Right lobe of liver (tissue), 6 donors: Measurements from ENCODE around the gene SIGMAR1. TPM values are rescaled to one million over a fixed set of nuclear protein-coding genes. Genes with fewer than 3 reads are reported as not detected.

Experiments used
- ATAC-seq, 4 donors: fragments of 200-7000 bp; cut with Tn5 transposase; one replicate each; pipeline ENCODE4 v1.9.1; 2020; ENCODE audit warnings: mild to moderate bottlenecking in 4 of 4, moderate library complexity in 4 of 4
- DNase-seq, 3 donors: peaks; one replicate each; pipeline ENCODE4 v3.0.0-alpha.2; 2020
- H3K27ac ChIP-seq, 3 donors: fragments of 200-600 bp; one replicate each; pipeline ENCODE4 v1.8.0; 2022
- H3K27me3 ChIP-seq, 2 donors: fragments of 200-600 bp; one replicate each; pipeline ENCODE4 v1.8.0; 2022
- H3K36me3 ChIP-seq, 4 donors: fragments of 200-600 bp; sonication (generic) in 1 of 4; one replicate each; pipeline versions ENCODE4 v1.5.1 to v1.8.0; 2017 to 2022; ENCODE audit warnings: control low read depth in 1 of 4
- H3K4me1 ChIP-seq, 4 donors: fragments of 200-600 bp; sonication (generic) in 1 of 4; one replicate each; pipeline versions ENCODE4 v1.5.1 to v1.8.0; 2017 to 2022; ENCODE audit warnings: control low read depth in 1 of 4
- H3K4me3 ChIP-seq, 3 donors: fragments of 200-600 bp; one replicate each; pipeline ENCODE4 v1.8.0; 2022
- H3K9me3 ChIP-seq, 4 donors: fragments of 200-600 bp; sonication (generic) in 1 of 4; one replicate each; pipeline versions ENCODE4 v1.5.1 to v1.8.0; 2017 to 2022; ENCODE audit warnings: control low read depth in 1 of 4
- POLR2A ChIP-seq: fragments of 450-650 bp; IDR thresholded peaks from one replicate; pipeline ENCODE4 v1.6.1; 2017; ENCODE audit warnings: antibody characterized with exemption, mild to moderate bottlenecking
- WGBS: methylation state at CpG from one replicate; pipeline ENCODE4 v1.1.6; 2018; ENCODE audit warnings: low coverage, low lambda C conversion rate; ENCODE audit not compliant: insufficient coverage; ENCODE audit errors: missing lambda C conversion rate; 5-methylcytosine and 5-hydroxymethylcytosine counted together
- intact Hi-C, 2 donors: fragments of 100-400 bp; cut with DNase I; formaldehyde crosslinking; loops; one replicate each; pipeline versions ENCODE4 v1.11.2 to v1.14.1; 2022
- small RNA-seq, 2 experiments: library from RNA; depleted of rRNA; stranded (forward); fragments of <200 nt; gene quantifications; one replicate each; pipeline ENCODE3, GENCODE V24; 2016
- total RNA-seq, 6 experiments: library from RNA; depleted of rRNA in 2 of 6; stranded (reverse); fragments of >200 nt in 2 of 6; fragmentation: NEBNext Ultra II Directional in 3 of 6; extraction: Animal tissue kit (Norgen Biotek cat#: 25700) in 3 of 6; gene quantifications; one replicate each; pipeline versions ENCODE4 v1.1.0 to v1.2.4, GENCODE V29; 2016 to 2023
- TF ChIP-seq, protein P1 (sequence below), 4 donors: fragments of 200-600 bp in 3 of 4; fragments of 450-650 bp in 1 of 4; IDR thresholded peaks; one replicate each; pipeline versions ENCODE4 v1.5.1 to v1.8.0; 2016 to 2022; ENCODE audit warnings: antibody characterized with exemption in 4 of 4, mild to moderate bottlenecking in 2 of 4
- donor health status: DM: no; HTN: yes; CAD: no.
- donor health status: DM: no; HTN: no; CAD: no.
- donor health status: DM: no; HTN: no; CAD: no.
- donor health status: DM: no; HTN: yes; CAD: no.
- donor health status: DM: no; HTN: yes; CAD: no.

The SIGMAR1 gene
- total RNA-seq, 6 experiments from 2014 or later: 69.3 to 237 (median 123) TPM

DNA sequence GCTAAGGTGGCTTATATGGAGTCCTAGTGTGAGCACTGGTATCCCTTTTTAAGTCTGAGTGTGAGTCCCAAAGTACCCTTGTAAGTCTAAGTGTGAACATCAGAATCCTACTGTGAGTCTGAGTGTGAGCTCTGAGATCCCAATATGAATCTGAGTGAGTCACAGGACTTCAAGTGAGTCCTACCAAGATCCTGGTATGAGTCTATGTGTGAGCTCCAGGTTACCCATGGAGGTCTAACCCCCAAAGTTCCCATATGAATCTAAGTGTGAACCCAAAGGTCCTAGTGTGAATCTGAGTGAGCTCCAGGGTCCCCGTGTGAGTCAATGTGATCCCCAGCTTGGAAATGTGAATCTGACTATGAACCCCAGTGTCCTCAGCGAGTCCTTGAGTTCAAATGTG is 50.3 kb downstream of the SIGMAR1 start:
- no peaks in the 10 kb centered on the region for H3K36me3 ChIP-seq
- no peaks in the 10 kb centered on the region for H3K9me3 ChIP-seq
- no peak overlapping the region for H3K27ac ChIP-seq
- intact Hi-C loops: loop anchor here in 1 of 2 donors (5.0 kb wide), 1 partner anchor 35 kb away; no protein-coding TSS in a partner anchor
- TF ChIP-seq POLR2A: no peak
- TF ChIP-seq, protein P1, sequence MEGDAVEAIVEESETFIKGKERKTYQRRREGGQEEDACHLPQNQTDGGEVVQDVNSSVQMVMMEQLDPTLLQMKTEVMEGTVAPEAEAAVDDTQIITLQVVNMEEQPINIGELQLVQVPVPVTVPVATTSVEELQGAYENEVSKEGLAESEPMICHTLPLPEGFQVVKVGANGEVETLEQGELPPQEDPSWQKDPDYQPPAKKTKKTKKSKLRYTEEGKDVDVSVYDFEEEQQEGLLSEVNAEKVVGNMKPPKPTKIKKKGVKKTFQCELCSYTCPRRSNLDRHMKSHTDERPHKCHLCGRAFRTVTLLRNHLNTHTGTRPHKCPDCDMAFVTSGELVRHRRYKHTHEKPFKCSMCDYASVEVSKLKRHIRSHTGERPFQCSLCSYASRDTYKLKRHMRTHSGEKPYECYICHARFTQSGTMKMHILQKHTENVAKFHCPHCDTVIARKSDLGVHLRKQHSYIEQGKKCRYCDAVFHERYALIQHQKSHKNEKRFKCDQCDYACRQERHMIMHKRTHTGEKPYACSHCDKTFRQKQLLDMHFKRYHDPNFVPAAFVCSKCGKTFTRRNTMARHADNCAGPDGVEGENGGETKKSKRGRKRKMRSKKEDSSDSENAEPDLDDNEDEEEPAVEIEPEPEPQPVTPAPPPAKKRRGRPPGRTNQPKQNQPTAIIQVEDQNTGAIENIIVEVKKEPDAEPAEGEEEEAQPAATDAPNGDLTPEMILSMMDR (IDR thresholded peaks at IDR 0.05): no peak
- no peak for DNase-seq
- peaks cover 0 to 19% (median 8%) of the 10 kb centered on the region in 4 donors for H3K4me1 ChIP-seq
- no peak for ATAC-seq
- H3K27me3 ChIP-seq: no peaks in the 10 kb centered on the region
- WGBS: 72% methylated on average over 2 of the region's 2 CpGs
- H3K4me3 ChIP-seq: no peak overlapping the region

GRCh38 chr9:34585946-34586669 is 51.5 kb downstream of the SIGMAR1 start:
- Histone ChIP-seq H3K27me3 (no peaks in the 10 kb centered on the region), H3K36me3 (no peaks in the 10 kb centered on the region), H3K27ac (no peak overlapping the region), H3K9me3 (no peaks in the 10 kb centered on the region), H3K4me3 (no peak overlapping the region), H3K4me1 (peaks cover 0 to 11% (median 5%) of the 10 kb centered on the region in 4 donors)
- TF ChIP-seq, protein P1 (IDR thresholded peaks at IDR 0.05): no peak
- TF ChIP-seq POLR2A: no peak
- intact Hi-C loops: loop anchor here in 1 of 2 donors (5.0 kb wide), 1 partner anchor 34 kb away; no protein-coding TSS in a partner anchor
- DNase-seq (peak in 1 of 3 donors; percentile 23), ATAC-seq (no peak)
- whole genome bisulfite sequencing: 38% methylated on average over 5 of the region's 11 CpGs

DNA sequence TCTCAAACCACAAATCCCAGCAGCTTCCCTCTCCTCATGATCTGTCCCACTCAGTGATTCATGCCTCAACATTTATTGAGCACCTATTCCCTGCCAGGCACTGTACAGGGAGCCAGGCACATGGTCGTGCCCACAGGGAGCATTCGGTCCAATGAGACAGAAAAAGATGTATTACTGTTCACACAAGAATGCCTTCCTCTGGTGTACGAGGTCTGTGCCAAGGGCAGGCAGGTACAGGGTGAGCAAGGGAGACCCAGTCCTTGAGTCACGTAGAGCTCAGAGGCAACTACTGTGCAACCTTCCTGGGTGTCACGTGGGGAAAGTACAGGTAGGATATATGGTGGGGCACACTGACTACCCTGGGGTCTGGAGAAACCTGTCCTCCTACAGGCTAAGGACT is 52.6 kb downstream of the SIGMAR1 start:
- ATAC-seq (no peak), DNase-seq (peak in 1 of 3 donors; percentile 11)
- no peaks in the 10 kb centered on the region for H3K9me3 ChIP-seq
- no peak for TF ChIP-seq POLR2A
- TF ChIP-seq, protein P1 (IDR thresholded peaks at IDR 0.05): no peak
- H3K27me3 ChIP-seq: no peaks in the 10 kb centered on the region
- peaks cover 0 to 6% (median 0%) of the 10 kb centered on the region in 4 donors for H3K4me1 ChIP-seq
- no peaks in the 10 kb centered on the region for H3K36me3 ChIP-seq
- WGBS: 100% methylated on average over 2 of the region's 5 CpGs
- intact Hi-C loops: loop anchor here in 1 of 2 donors (5.0 kb wide), 1 partner anchor 33 kb away; no protein-coding TSS in a partner anchor
- H3K27ac ChIP-seq: no peak overlapping the region
- H3K4me3 ChIP-seq: no peak overlapping the region

Small RNAs within 50 kb of the gene (small RNA-seq; reads per million reads assigned to genes)
- 0 reads per million in 2 experiments for gene CCL27

Other genes with a start within 250 kb of the SIGMAR1 start
- gene FAM219A, start 179.2 kb downstream of the SIGMAR1 start, total RNA-seq: 10 to 100 TPM in 1 of 6 experiments, 1 to 10 TPM in 5; 4.1 to 10.7 (median 5.3) TPM
- gene DNAI1, start 179.0 kb downstream of the SIGMAR1 start, total RNA-seq: not detected
- 1 to 10 TPM; 1.5 to 2.7 (median 2.1) TPM for gene ENHO, start 114.8 kb downstream of the SIGMAR1 start, total RNA-seq
- gene CNTFR, start 48.1 kb downstream of the SIGMAR1 start, total RNA-seq: 10 to 100 TPM in 1 of 6 experiments, 1 to 10 TPM in 4, under 1 TPM in 1; 0.71 to 12.5 (median 3.4) TPM
- gene RPP25L, start 25.7 kb downstream of the SIGMAR1 start, total RNA-seq: 10 to 100 TPM; 15.2 to 29.1 (median 25.0) TPM
- 10 to 100 TPM; 26.4 to 36.8 (median 32.7) TPM for gene DCTN3, start 17.3 kb downstream of the SIGMAR1 start, total RNA-seq
- 1 to 10 TPM; 1.7 to 6.7 (median 2.5) TPM for gene ARID3C, start 8.7 kb downstream of the SIGMAR1 start, total RNA-seq
- 100 to 1,000 TPM in 4 of 6 experiments, 10 to 100 TPM in 2; 58.2 to 157 (median 117) TPM for gene GALT, start 8.9 kb upstream of the SIGMAR1 start, total RNA-seq
- gene IL11RA, start 14.4 kb upstream of the SIGMAR1 start, total RNA-seq: 10 to 100 TPM in 5 of 6 experiments, 1 to 10 TPM in 1; 9.7 to 21.5 (median 14.7) TPM
- gene CCL27, start 24.9 kb upstream of the SIGMAR1 start, total RNA-seq: not detected
- gene CCL19, start 53.5 kb upstream of the SIGMAR1 start, total RNA-seq: 1 to 10 TPM in 3 of 6 experiments, under 1 TPM in 3; 0.77 to 6.5 (median 1.1) TPM
- gene CCL21, start 72.3 kb upstream of the SIGMAR1 start, total RNA-seq: 10 to 100 TPM in 2 of 6 experiments, 1 to 10 TPM in 4; 1.5 to 22.3 (median 7.6) TPM